ENCODE data around the gene ADTRP. TPM values are rescaled to one million over a fixed set of nuclear protein-coding genes. Genes with fewer than 3 reads are reported as not detected.

The ADTRP gene
- total and polyA plus RNA-seq, 2 of the 13 experiments (the other 11 are each of a cell fraction or from before 2014, with no cell fraction given) = not detected

DNA sequence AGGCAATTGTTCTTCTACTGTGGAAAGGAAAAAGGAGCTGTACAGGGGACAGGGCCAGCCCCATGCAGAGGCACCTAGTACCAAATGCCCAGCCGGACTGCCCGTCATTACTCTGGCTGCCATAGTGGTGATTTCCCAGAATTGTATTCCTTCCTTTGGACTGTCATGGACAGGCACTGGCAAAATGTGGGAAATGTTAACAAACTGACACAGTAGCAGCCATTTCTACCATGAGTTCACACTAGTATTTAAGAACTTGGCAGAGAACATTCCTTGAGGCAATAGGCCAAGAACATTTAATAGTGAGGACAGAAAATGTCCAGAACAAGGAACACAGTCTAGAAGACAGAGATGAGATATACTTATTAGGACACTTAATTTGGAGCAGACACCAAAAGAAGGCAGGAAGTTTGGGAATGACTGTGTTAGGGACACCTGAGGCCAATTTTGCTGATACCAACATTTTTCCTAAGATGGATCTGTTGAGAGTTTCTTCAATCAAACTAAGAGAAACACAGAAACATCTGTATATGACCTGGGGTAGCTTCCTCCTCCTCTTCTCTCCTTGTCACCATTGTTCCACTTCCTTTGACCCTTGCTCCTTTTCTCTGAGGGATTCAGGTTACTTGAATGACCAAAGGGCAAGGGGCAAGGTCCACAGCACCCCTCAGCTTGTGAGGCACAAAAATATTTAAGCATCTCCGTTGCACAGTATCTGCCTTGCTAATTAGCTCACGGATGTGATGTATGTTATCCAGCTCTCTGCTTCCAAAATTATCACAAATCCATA lies 14.9 kb downstream of the ADTRP start:
- Histone ChIP-seq H3K4me3 (replicated peaks in 1 of 3; ENCODE audit: insufficient read depth in 1 of 3, low read depth in 2 of 3, low read length in 3 of 3) (no peak overlapping the region), H2AFZ (ENCODE audit: low read length) (no peak overlapping the region), H3K9me3 (ENCODE audit: low read length) (no peaks in the 10 kb centered on the region), H3K9ac (ENCODE audit: insufficient read depth, low read depth, low read length) (no peak overlapping the region), H3K4me2 (ENCODE audit: low read depth, low read length) (no peak overlapping the region), H3K4me1 (ENCODE audit: insufficient read depth, low read length) (peaks cover 5% of the 10 kb centered on the region; the same call in 1 of the 2 replicates), H3K79me2 (ENCODE audit: insufficient read depth, low read length) (no peaks in the 10 kb centered on the region), H3K27me3 (ENCODE audit: control insufficient read depth in 1 of 2, insufficient read depth in 2 of 2, low read length in 2 of 2) (peaks cover 0 to 1% of the 10 kb centered on the region in 2 experiments; a peak in 1 of 5 replicates), H3K27ac (ENCODE audit: extremely low read length, insufficient read depth, low read length) (no peak overlapping the region), H4K20me1 (ENCODE audit: insufficient read depth, low read length) (no peaks in the 10 kb centered on the region), H3K36me3 (replicated peaks in 1 of 2; ENCODE audit: control insufficient read depth in 1 of 2, insufficient read depth in 2 of 2, low read length in 2 of 2) (no peaks in the 10 kb centered on the region)
- ChIA-PET CTCF (ENCODE audit: low intra/inter-chr PET ratio, low total read pairs) (interaction anchor here (0.6 kb wide), 1 partner anchor 817 kb away, joined by 3 read pairs; no protein-coding TSS in a partner anchor), POLR2A (no interaction called here)
- intact Hi-C loops (cut with micrococcal nuclease; ENCODE audit: unreplicated experiment) = no loop called here
- FAIRE-seq = no peak
- no peak for TF ChIP-seq CENPX (CRISPR knock-in tag; IDR thresholded peaks at IDR 0.05)
- TF ChIP-seq, protein P1, sequence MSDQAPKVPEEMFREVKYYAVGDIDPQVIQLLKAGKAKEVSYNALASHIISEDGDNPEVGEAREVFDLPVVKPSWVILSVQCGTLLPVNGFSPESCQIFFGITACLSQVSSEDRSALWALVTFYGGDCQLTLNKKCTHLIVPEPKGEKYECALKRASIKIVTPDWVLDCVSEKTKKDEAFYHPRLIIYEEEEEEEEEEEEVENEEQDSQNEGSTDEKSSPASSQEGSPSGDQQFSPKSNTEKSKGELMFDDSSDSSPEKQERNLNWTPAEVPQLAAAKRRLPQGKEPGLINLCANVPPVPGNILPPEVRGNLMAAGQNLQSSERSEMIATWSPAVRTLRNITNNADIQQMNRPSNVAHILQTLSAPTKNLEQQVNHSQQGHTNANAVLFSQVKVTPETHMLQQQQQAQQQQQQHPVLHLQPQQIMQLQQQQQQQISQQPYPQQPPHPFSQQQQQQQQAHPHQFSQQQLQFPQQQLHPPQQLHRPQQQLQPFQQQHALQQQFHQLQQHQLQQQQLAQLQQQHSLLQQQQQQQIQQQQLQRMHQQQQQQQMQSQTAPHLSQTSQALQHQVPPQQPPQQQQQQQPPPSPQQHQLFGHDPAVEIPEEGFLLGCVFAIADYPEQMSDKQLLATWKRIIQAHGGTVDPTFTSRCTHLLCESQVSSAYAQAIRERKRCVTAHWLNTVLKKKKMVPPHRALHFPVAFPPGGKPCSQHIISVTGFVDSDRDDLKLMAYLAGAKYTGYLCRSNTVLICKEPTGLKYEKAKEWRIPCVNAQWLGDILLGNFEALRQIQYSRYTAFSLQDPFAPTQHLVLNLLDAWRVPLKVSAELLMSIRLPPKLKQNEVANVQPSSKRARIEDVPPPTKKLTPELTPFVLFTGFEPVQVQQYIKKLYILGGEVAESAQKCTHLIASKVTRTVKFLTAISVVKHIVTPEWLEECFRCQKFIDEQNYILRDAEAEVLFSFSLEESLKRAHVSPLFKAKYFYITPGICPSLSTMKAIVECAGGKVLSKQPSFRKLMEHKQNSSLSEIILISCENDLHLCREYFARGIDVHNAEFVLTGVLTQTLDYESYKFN (CRISPR knock-in tag; conservative IDR thresholded peaks at IDR 0.05) = no peak
- peak; percentile 68 to 81 for TF ChIP-seq MAFK (conservative IDR thresholded peaks at IDR 0.05 in 1 of 2, IDR thresholded peaks at IDR 0.05 in 1 of 2; ENCODE audit: low read length in 2 of 2)
- TF ChIP-seq, protein P2, sequence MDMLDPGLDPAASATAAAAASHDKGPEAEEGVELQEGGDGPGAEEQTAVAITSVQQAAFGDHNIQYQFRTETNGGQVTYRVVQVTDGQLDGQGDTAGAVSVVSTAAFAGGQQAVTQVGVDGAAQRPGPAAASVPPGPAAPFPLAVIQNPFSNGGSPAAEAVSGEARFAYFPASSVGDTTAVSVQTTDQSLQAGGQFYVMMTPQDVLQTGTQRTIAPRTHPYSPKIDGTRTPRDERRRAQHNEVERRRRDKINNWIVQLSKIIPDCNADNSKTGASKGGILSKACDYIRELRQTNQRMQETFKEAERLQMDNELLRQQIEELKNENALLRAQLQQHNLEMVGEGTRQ (IDR thresholded peaks at IDR 0.05; ENCODE audit: low read depth, low read length) = no peak
- TF ChIP-seq, protein P2 (CRISPR knock-in tag; IDR thresholded peaks at IDR 0.05; ENCODE audit: borderline replicate concordance) = no peak
- TF ChIP-seq MAFF (IDR thresholded peaks at IDR 0.05; ENCODE audit: low read depth, low read length) = peak; percentile 60
- no peak for TF ChIP-seq MTA3 (CRISPR knock-in tag; IDR thresholded peaks at IDR 0.05)
- TF ChIP-seq ZNF552 (CRISPR knock-in tag; IDR thresholded peaks at IDR 0.05; ENCODE audit: borderline replicate concordance) = no peak
- no peak for TF ChIP-seq ERF (CRISPR knock-in tag; IDR thresholded peaks at IDR 0.05)
- no TSS peak for BruUV-seq (replicated peaks)
- in situ Hi-C loops (cut with HindIII; ENCODE audit: extremely low pct_ligation_motif_present, low pct_unique_long_range_greater_than_20kb) = no loop called here
- DNase-seq (ENCODE audit: low spot score) = no peak
- ATAC-seq = no peak
- 65% methylated on average over 4 of the region's 4 CpGs for WGBS (ENCODE audit: low lambda C conversion rate)

All from HepG2 (cell line).